BLaER1 (cell line): Measurements from ENCODE around the gene SKAP1.
"Not testable (repeated sequence)": the region's sequence is repeated elsewhere in the genome, so short reads cannot be mapped to it uniquely, and the experiment has no call there.

ENCODE experiments used
- H3K27ac ChIP-seq: shearing (Covaris generic); formaldehyde crosslinking; 2 replicates; pipeline ENCODE4 v1.8.1; 2022
- H3K27me3 ChIP-seq: shearing (Covaris generic); formaldehyde crosslinking; 2 replicates; pipeline ENCODE4 v1.8.1; 2022
- H3K36me3 ChIP-seq: shearing (Covaris generic); formaldehyde crosslinking; 2 replicates; pipeline ENCODE4 v1.8.1; 2022
- H3K4me1 ChIP-seq: shearing (Covaris generic); formaldehyde crosslinking; 2 replicates; pipeline ENCODE4 v1.8.1; 2022
- H3K4me2 ChIP-seq: shearing (Covaris generic); formaldehyde crosslinking; 2 replicates; pipeline ENCODE4 v1.8.1; 2022
- H3K4me3 ChIP-seq: shearing (Covaris generic); formaldehyde crosslinking; 2 replicates; pipeline ENCODE4 v1.8.1; 2022
- H3K9ac ChIP-seq: shearing (Covaris generic); formaldehyde crosslinking; 2 replicates; pipeline ENCODE4 v1.8.1; 2022
- H3K9me3 ChIP-seq: shearing (Covaris generic); formaldehyde crosslinking; 2 replicates; pipeline ENCODE4 v1.8.1; 2022
- H4K20me1 ChIP-seq: shearing (Covaris generic); formaldehyde crosslinking; 2 replicates; pipeline ENCODE4 v1.8.1; 2022
- Cebpa-rat ChIP-seq: shearing (Covaris generic); IDR thresholded peaks from 2 replicates; pipeline ENCODE4 v1.8.1; 2022

SKAP1 gene

GRCh38 chr17:48420823-48421222 lies 9.2 kb downstream of the SKAP1 start:
- no peaks in the 10 kb centered on the region for H3K36me3 ChIP-seq
- TF ChIP-seq Cebpa-rat, result no peak
- no peaks in the 10 kb centered on the region for H4K20me1 ChIP-seq
- no peaks in the 10 kb centered on the region for H3K4me1 ChIP-seq
- no peak overlapping the region for H3K9ac ChIP-seq
- H3K27me3 ChIP-seq, result peaks cover under 1% of the 10 kb centered on the region; the same call in 1 of the 2 replicates
- H3K27ac ChIP-seq, result no peak overlapping the region
- no peak overlapping the region for H3K4me2 ChIP-seq
- no peak overlapping the region for H3K4me3 ChIP-seq
- H3K9me3 ChIP-seq, result no peaks in the 10 kb centered on the region

- Histone ChIP-seq H3K9ac (no peak overlapping the region), H3K27me3 (peaks cover 24% of the 10 kb centered on the region), H3K4me3 (no peak overlapping the region), H3K27ac (no peak overlapping the region), H3K4me1 (peaks cover 6% of the 10 kb centered on the region; the same call in 1 of the 2 replicates), H3K9me3 (no peaks in the 10 kb centered on the region), H3K4me2 (no peak overlapping the region), H4K20me1 (no peaks in the 10 kb centered on the region), H3K36me3 (no peaks in the 10 kb centered on the region)
- TF ChIP-seq Cebpa-rat, result no peak
Measured at GRCh38 chr17:48416971-48417370, 13.0 kb downstream of the SKAP1 start.

GRCh38 chr17:48413613-48414405 lies 16.2 kb downstream of the SKAP1 start:
- Histone ChIP-seq H3K27ac (no peak overlapping the region), H3K36me3 (no peaks in the 10 kb centered on the region), H3K27me3 (peaks cover 24% of the 10 kb centered on the region), H3K4me3 (no peak overlapping the region), H3K4me2 (peak overlapping the region; percentile 25; the same call in 1 of the 2 replicates), H3K9me3 (no peaks in the 10 kb centered on the region), H4K20me1 (no peaks in the 10 kb centered on the region), H3K4me1 (peaks cover 14% of the 10 kb centered on the region), H3K9ac (no peak overlapping the region)
- no peak for TF ChIP-seq Cebpa-rat

- no peaks in the 10 kb centered on the region for H3K9me3 ChIP-seq
- peaks cover 15% of the 10 kb centered on the region for H3K4me1 ChIP-seq
- H3K36me3 ChIP-seq, result no peaks in the 10 kb centered on the region
- peaks cover 24% of the 10 kb centered on the region for H3K27me3 ChIP-seq
- H3K4me3 ChIP-seq, result no peak overlapping the region
- no peak overlapping the region for H3K4me2 ChIP-seq
- no peaks in the 10 kb centered on the region for H4K20me1 ChIP-seq
- no peak overlapping the region for H3K27ac ChIP-seq
- H3K9ac ChIP-seq, result no peak overlapping the region
- TF ChIP-seq Cebpa-rat, result no peak
Measured at GRCh38 chr17:48412841-48413240, 17.2 kb downstream of the SKAP1 start.

- H3K27ac ChIP-seq, H4K20me1 ChIP-seq, H3K36me3 ChIP-seq, H3K4me2 ChIP-seq, H3K9ac ChIP-seq, H3K9me3 ChIP-seq, H3K4me3 ChIP-seq: not testable (repeated sequence)
- peaks cover 34% of the 10 kb centered on the region for H3K4me1 ChIP-seq
- H3K27me3 ChIP-seq, result peaks cover 24% of the 10 kb centered on the region
Measured at GRCh38 chr17:48410821-48411220, 19.2 kb downstream of the SKAP1 start.

GRCh38 chr17:48409607-48410006 lies 20.4 kb downstream of the SKAP1 start:
- Histone ChIP-seq H3K36me3 (no peaks in the 10 kb centered on the region), H3K9me3 (no peaks in the 10 kb centered on the region), H3K27ac (no peak overlapping the region), H3K4me3 (no peak overlapping the region), H3K4me1 (peaks cover 41% of the 10 kb centered on the region), H3K9ac (no peak overlapping the region), H4K20me1 (no peaks in the 10 kb centered on the region), H3K4me2 (no peak overlapping the region), H3K27me3 (peaks cover 11% of the 10 kb centered on the region)
- no peak for TF ChIP-seq Cebpa-rat

GRCh38 chr17:48406936-48407567 lies 23.0 kb downstream of the SKAP1 start:
- H3K27ac ChIP-seq, result no peak overlapping the region
- H4K20me1 ChIP-seq, result no peaks in the 10 kb centered on the region
- H3K27me3 ChIP-seq, result no peaks in the 10 kb centered on the region
- no peak overlapping the region for H3K4me3 ChIP-seq
- no peak overlapping the region for H3K9ac ChIP-seq
- no peak for TF ChIP-seq Cebpa-rat
- peaks cover 34% of the 10 kb centered on the region for H3K4me1 ChIP-seq
- H3K36me3 ChIP-seq, result no peaks in the 10 kb centered on the region
- H3K9me3 ChIP-seq, result no peaks in the 10 kb centered on the region
- H3K4me2 ChIP-seq, result peak overlapping the region; percentile 74

GRCh38 chr17:48394821-48395220 lies 35.2 kb downstream of the SKAP1 start:
- Histone ChIP-seq H3K9ac (no peak overlapping the region), H3K4me1 (peaks cover 48% of the 10 kb centered on the region), H3K27me3 (no peaks in the 10 kb centered on the region), H3K27ac (no peak overlapping the region), H4K20me1 (no peaks in the 10 kb centered on the region), H3K36me3 (no peaks in the 10 kb centered on the region), H3K9me3 (peaks cover 6% of the 10 kb centered on the region; the same call in 1 of the 2 replicates), H3K4me2 (peak overlapping the region; percentile 61), H3K4me3 (no peak overlapping the region)
- no peak for TF ChIP-seq Cebpa-rat

GRCh38 chr17:48393283-48393682 lies 36.7 kb downstream of the SKAP1 start:
- Histone ChIP-seq H3K4me3 (no peak overlapping the region), H3K27ac (no peak overlapping the region; the same call in 1 of the 2 replicates), H4K20me1 (no peaks in the 10 kb centered on the region), H3K27me3 (no peaks in the 10 kb centered on the region), H3K36me3 (no peaks in the 10 kb centered on the region), H3K9ac (no peak overlapping the region), H3K4me1 (peaks cover 48% of the 10 kb centered on the region), H3K9me3 (no peaks in the 10 kb centered on the region; the same call in 1 of the 2 replicates), H3K4me2 (peak overlapping the region; percentile 61)
- no peak for TF ChIP-seq Cebpa-rat

- H3K27me3 ChIP-seq, result no peaks in the 10 kb centered on the region
- H3K4me1 ChIP-seq, result peaks cover 48% of the 10 kb centered on the region
- H3K4me2 ChIP-seq, result peak overlapping the region; percentile 61
- no peak for TF ChIP-seq Cebpa-rat
- no peaks in the 10 kb centered on the region for H3K36me3 ChIP-seq
- H3K4me3 ChIP-seq, result no peak overlapping the region
- H3K9me3 ChIP-seq, result no peaks in the 10 kb centered on the region; the same call in 1 of the 2 replicates
- H3K27ac ChIP-seq, result no peak overlapping the region
- no peak overlapping the region for H3K9ac ChIP-seq
- H4K20me1 ChIP-seq, result no peaks in the 10 kb centered on the region
Measured at GRCh38 chr17:48392857-48393256, 37.2 kb downstream of the SKAP1 start.
